ENCODE results near the gene CEMP1. TPM values are rescaled to one million over a fixed set of nuclear protein-coding genes. Genes with fewer than 3 reads are reported as not detected.

CEMP1 gene
- total and polyA plus RNA-seq, 2 experiments from 2014 or later: 0.31 to 7.5 TPM

DNA sequence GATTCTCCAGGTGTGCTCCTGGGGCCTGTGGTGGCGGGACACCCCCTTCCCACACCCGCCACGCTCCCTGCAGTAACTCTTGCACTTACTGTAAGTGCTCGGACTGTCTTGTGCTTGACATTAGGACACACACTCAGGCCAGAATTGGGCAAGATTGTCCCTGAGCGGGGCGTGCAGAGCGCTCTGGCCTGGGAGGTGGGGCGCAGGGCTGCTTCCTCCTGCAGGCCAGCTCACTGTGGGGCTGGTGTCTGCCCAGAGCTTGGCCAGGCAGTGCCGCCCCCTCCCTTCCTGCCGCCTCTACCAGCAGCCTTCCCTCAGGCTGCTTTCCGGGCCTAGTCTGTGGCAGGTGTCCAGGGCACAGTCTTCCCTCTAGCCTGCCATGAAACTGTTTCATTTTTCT lies 23.5 kb downstream of the CEMP1 start:
- no peaks in the 10 kb centered on the region for H3K9me2 ChIP-seq (ENCODE audit: insufficient read depth)
- Mint-ChIP-seq H3K9me3 (no peaks in the 10 kb centered on the region; the same call in 2 of the 3 replicates), H3K27ac (no peak overlapping the region), H3K4me3 (no peak overlapping the region), H3K27me3 (ENCODE audit: insufficient read depth, low read depth, poor library complexity) (peaks cover 24% of the 10 kb centered on the region), H3K36me3 (ENCODE audit: low read depth) (no peaks in the 10 kb centered on the region), H3K4me1 (peaks cover 20% of the 10 kb centered on the region)
- no peaks in the 10 kb centered on the region for H4K20me1 ChIP-seq (replicated peaks; ENCODE audit: insufficient read depth)
- no peak overlapping the region for H2AFZ ChIP-seq
- H3F3A ChIP-seq (replicated peaks; ENCODE audit: low read depth): peaks cover 7% of the 10 kb centered on the region; the same call in 1 of the 2 replicates
- H3K36me3 ChIP-seq (ENCODE audit: insufficient read depth): no peaks in the 10 kb centered on the region
- TF ChIP-seq, protein P1, sequence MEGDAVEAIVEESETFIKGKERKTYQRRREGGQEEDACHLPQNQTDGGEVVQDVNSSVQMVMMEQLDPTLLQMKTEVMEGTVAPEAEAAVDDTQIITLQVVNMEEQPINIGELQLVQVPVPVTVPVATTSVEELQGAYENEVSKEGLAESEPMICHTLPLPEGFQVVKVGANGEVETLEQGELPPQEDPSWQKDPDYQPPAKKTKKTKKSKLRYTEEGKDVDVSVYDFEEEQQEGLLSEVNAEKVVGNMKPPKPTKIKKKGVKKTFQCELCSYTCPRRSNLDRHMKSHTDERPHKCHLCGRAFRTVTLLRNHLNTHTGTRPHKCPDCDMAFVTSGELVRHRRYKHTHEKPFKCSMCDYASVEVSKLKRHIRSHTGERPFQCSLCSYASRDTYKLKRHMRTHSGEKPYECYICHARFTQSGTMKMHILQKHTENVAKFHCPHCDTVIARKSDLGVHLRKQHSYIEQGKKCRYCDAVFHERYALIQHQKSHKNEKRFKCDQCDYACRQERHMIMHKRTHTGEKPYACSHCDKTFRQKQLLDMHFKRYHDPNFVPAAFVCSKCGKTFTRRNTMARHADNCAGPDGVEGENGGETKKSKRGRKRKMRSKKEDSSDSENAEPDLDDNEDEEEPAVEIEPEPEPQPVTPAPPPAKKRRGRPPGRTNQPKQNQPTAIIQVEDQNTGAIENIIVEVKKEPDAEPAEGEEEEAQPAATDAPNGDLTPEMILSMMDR (conservative IDR thresholded peaks at IDR 0.05; ENCODE audit: low read depth in 2 of 2): no peak
- ATAC-seq: no peak
- H3K27me3 ChIP-seq (ENCODE audit: insufficient read depth): no peaks in the 10 kb centered on the region
- H3K4me1 ChIP-seq (ENCODE audit: insufficient read depth): peaks cover 12% of the 10 kb centered on the region; the same call in 1 of the 2 replicates
- no peak for DNase-seq (ENCODE audit: low spot score)
- H3K4me2 ChIP-seq: no peak overlapping the region
- H3K4me3 ChIP-seq: no peak overlapping the region
- H3K27ac ChIP-seq (ENCODE audit: low read depth): no peak overlapping the region
- no peaks in the 10 kb centered on the region for H3K79me2 ChIP-seq (replicated peaks; ENCODE audit: insufficient read depth)

DNA sequence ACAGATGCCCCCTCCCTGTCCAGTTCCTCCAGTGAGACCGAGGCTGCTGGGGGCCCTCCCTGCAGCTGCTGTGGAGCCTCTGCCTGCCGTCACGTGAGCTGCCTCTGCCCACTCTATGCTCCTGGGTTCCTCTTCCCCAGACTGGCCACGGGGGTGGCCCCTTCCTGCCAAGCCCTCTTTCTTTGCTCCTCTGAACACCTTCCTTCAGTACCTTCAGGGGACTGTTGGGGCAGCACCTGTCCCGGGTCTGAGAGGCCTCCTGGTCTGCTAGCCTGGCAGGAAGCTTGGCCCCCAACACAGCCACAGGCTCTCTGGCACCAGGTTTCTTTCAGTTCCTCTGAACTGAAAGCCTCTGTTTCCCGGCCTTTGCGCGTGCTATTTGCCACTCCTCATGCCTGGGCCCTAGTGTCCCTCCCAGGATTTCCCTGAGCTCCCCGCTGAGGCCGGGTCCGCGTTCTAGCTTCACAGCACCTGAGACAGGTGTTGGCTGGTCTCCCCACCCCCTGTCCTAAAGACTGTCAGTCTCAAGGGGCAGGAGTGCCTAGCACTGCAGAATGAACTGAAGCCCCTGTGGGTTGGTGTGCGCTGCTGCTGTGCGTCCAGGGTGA lies 24.1 kb downstream of the CEMP1 start:
- Mint-ChIP-seq H3K4me3 (no peak overlapping the region), H3K4me1 (peaks cover 15% of the 10 kb centered on the region), H3K9me3 (no peaks in the 10 kb centered on the region; the same call in 2 of the 3 replicates), H3K27ac (peak overlapping the region; percentile 62; the same call in 1 of the 2 replicates), H3K36me3 (ENCODE audit: low read depth) (no peaks in the 10 kb centered on the region), H3K27me3 (ENCODE audit: insufficient read depth, low read depth, poor library complexity) (peaks cover 19% of the 10 kb centered on the region)
- Histone ChIP-seq H2AFZ (no peak overlapping the region), H3K4me3 (no peak overlapping the region), H3K27me3 (ENCODE audit: insufficient read depth) (no peaks in the 10 kb centered on the region), H3K79me2 (replicated peaks; ENCODE audit: insufficient read depth) (no peaks in the 10 kb centered on the region), H3K4me2 (no peak overlapping the region), H4K20me1 (replicated peaks; ENCODE audit: insufficient read depth) (no peaks in the 10 kb centered on the region), H3K9me2 (ENCODE audit: insufficient read depth) (no peaks in the 10 kb centered on the region), H3K36me3 (ENCODE audit: insufficient read depth) (no peaks in the 10 kb centered on the region), H3K27ac (ENCODE audit: low read depth) (no peak overlapping the region), H3K4me1 (ENCODE audit: insufficient read depth) (peaks cover 10% of the 10 kb centered on the region; the same call in 1 of the 2 replicates), H3F3A (replicated peaks; ENCODE audit: low read depth) (peaks cover 5% of the 10 kb centered on the region; the same call in 1 of the 2 replicates)
- peak; percentile 57 for ATAC-seq
- DNase-seq (ENCODE audit: low spot score): peak; percentile 48
- TF ChIP-seq, protein P2, sequence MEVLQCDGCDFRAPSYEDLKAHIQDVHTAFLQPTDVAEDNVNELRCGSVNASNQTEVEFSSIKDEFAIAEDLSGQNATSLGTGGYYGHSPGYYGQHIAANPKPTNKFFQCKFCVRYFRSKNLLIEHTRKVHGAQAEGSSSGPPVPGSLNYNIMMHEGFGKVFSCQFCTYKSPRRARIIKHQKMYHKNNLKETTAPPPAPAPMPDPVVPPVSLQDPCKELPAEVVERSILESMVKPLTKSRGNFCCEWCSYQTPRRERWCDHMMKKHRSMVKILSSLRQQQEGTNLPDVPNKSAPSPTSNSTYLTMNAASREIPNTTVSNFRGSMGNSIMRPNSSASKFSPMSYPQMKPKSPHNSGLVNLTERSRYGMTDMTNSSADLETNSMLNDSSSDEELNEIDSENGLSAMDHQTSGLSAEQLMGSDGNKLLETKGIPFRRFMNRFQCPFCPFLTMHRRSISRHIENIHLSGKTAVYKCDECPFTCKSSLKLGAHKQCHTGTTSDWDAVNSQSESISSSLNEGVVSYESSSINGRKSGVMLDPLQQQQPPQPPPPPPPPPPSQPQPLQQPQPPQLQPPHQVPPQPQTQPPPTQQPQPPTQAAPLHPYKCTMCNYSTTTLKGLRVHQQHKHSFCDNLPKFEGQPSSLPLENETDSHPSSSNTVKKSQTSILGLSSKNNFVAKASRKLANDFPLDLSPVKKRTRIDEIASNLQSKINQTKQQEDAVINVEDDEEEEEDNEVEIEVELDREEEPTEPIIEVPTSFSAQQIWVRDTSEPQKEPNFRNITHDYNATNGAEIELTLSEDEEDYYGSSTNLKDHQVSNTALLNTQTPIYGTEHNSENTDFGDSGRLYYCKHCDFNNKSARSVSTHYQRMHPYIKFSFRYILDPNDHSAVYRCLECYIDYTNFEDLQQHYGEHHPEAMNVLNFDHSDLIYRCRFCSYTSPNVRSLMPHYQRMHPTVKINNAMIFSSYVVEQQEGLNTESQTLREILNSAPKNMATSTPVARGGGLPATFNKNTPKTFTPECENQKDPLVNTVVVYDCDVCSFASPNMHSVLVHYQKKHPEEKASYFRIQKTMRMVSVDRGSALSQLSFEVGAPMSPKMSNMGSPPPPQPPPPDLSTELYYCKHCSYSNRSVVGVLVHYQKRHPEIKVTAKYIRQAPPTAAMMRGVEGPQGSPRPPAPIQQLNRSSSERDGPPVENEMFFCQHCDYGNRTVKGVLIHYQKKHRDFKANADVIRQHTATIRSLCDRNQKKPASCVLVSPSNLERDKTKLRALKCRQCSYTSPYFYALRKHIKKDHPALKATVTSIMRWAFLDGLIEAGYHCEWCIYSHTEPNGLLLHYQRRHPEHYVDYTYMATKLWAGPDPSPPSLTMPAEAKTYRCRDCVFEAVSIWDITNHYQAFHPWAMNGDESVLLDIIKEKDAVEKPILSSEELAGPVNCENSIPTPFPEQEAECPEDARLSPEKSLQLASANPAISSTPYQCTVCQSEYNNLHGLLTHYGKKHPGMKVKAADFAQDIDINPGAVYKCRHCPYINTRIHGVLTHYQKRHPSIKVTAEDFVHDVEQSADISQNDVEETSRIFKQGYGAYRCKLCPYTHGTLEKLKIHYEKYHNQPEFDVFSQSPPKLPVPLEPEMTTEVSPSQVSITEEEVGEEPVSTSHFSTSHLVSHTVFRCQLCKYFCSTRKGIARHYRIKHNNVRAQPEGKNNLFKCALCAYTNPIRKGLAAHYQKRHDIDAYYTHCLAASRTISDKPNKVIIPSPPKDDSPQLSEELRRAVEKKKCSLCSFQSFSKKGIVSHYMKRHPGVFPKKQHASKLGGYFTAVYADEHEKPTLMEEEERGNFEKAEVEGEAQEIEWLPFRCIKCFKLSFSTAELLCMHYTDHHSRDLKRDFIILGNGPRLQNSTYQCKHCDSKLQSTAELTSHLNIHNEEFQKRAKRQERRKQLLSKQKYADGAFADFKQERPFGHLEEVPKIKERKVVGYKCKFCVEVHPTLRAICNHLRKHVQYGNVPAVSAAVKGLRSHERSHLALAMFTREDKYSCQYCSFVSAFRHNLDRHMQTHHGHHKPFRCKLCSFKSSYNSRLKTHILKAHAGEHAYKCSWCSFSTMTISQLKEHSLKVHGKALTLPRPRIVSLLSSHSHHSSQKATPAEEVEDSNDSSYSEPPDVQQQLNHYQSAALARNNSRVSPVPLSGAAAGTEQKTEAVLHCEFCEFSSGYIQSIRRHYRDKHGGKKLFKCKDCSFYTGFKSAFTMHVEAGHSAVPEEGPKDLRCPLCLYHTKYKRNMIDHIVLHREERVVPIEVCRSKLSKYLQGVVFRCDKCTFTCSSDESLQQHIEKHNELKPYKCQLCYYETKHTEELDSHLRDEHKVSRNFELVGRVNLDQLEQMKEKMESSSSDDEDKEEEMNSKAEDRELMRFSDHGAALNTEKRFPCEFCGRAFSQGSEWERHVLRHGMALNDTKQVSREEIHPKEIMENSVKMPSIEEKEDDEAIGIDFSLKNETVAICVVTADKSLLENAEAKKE (CRISPR knock-in tag; IDR thresholded peaks at IDR 0.05): no peak
- TF ChIP-seq, protein P3, sequence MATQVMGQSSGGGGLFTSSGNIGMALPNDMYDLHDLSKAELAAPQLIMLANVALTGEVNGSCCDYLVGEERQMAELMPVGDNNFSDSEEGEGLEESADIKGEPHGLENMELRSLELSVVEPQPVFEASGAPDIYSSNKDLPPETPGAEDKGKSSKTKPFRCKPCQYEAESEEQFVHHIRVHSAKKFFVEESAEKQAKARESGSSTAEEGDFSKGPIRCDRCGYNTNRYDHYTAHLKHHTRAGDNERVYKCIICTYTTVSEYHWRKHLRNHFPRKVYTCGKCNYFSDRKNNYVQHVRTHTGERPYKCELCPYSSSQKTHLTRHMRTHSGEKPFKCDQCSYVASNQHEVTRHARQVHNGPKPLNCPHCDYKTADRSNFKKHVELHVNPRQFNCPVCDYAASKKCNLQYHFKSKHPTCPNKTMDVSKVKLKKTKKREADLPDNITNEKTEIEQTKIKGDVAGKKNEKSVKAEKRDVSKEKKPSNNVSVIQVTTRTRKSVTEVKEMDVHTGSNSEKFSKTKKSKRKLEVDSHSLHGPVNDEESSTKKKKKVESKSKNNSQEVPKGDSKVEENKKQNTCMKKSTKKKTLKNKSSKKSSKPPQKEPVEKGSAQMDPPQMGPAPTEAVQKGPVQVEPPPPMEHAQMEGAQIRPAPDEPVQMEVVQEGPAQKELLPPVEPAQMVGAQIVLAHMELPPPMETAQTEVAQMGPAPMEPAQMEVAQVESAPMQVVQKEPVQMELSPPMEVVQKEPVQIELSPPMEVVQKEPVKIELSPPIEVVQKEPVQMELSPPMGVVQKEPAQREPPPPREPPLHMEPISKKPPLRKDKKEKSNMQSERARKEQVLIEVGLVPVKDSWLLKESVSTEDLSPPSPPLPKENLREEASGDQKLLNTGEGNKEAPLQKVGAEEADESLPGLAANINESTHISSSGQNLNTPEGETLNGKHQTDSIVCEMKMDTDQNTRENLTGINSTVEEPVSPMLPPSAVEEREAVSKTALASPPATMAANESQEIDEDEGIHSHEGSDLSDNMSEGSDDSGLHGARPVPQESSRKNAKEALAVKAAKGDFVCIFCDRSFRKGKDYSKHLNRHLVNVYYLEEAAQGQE (IDR thresholded peaks at IDR 0.05; ENCODE audit: unreplicated experiment): no peak
- no peak for TF ChIP-seq EZH2 (IDR thresholded peaks at IDR 0.05; ENCODE audit: low read depth, unreplicated experiment)
- no peak for TF ChIP-seq POLR2AphosphoS5 (IDR thresholded peaks at IDR 0.05; ENCODE audit: low read depth)

Measured in GM23338 (cell line).